ENCODE data around the gene MYPOP.
A peak's percentile ranks its signal among the peaks of the same experiment; 100 is the strongest.

MYPOP gene, protein sequence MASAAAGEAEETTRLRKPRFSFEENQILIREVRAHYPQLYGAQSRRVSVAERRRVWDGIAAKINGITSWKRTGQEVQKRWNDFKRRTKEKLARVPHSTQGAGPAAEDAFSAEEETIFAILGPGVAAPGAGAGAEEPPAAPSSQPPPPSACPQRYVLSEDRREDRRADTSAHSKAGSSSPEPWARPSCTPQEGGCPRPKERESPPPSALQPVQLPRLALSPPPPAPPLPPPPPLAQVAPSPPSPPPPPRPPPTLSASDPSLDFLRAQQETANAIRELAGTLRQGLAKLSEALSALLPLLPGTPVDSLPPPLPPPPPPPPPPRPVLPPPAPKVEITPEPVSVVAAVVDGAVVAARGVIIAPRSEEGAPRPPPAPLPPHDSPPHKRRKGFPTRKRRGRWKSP

GRCh38 chr19:45901912-45902650 lies at the start of gene MYPOP:
TSS of gene MYPOP (minus strand) at chr19:45902613. CDS start at chr19:45901773, 840 bp downstream.
- Histone ChIP-seq H3K4me2 (ENCODE audit: low read length) (peak within 1 kb of the TSS; percentile 98), H4K20me1 (ENCODE audit: insufficient read depth, low read length) (no peaks in the 10 kb centered on the region), H3K79me2 (ENCODE audit: low read length) (peaks cover 14% of the 10 kb centered on the region), H3K36me3 (replicated peaks; ENCODE audit: low read depth, low read length) (peaks cover 26% of the 10 kb centered on the region), H3K4me1 (ENCODE audit: low read length) (peaks cover 11% of the 10 kb centered on the region), H3K9ac (ENCODE audit: low read length) (peak within 1 kb of the TSS; percentile 90), H2AFZ (ENCODE audit: low read depth, low read length) (peak within 1 kb of the TSS; percentile 55), H3K27ac (ENCODE audit: low read length) (peak within 1 kb of the TSS; percentile 61), H3K27me3 (ENCODE audit: low read depth, low read length) (no peaks in the 10 kb centered on the region), H3K9me3 (ENCODE audit: insufficient read depth, low read length) (no peaks in the 10 kb centered on the region), H3K4me3 (ENCODE audit: low read length) (peak within 1 kb of the TSS; percentile 90)
- TF ChIP-seq CTCF (IDR thresholded peaks at IDR 0.05; ENCODE audit: low read depth, low read length) (no peak; the same call in 1 of the 2 replicates), EZH2phosphoT487 (IDR thresholded peaks at IDR 0.05; ENCODE audit: low read depth) (no peak)

GRCh38 chr19:45947926-45948325 lies 45.5 kb upstream of the MYPOP start:
- H3K4me2 ChIP-seq (ENCODE audit: low read length), result no peak overlapping the region

GRCh38 chr19:45940515-45940805 lies 38.0 kb upstream of the MYPOP start:
- Histone ChIP-seq H3K4me3 (ENCODE audit: low read length) (no peak overlapping the region), H3K36me3 (replicated peaks; ENCODE audit: low read depth, low read length) (no peaks in the 10 kb centered on the region), H2AFZ (ENCODE audit: low read depth, low read length) (no peak overlapping the region), H4K20me1 (ENCODE audit: insufficient read depth, low read length) (no peaks in the 10 kb centered on the region), H3K4me2 (ENCODE audit: low read length) (no peak overlapping the region), H3K79me2 (ENCODE audit: low read length) (no peaks in the 10 kb centered on the region), H3K9ac (ENCODE audit: low read length) (no peak overlapping the region), H3K27me3 (ENCODE audit: low read depth, low read length) (peaks cover 20% of the 10 kb centered on the region), H3K4me1 (ENCODE audit: low read length) (no peaks in the 10 kb centered on the region), H3K9me3 (ENCODE audit: insufficient read depth, low read length) (no peaks in the 10 kb centered on the region), H3K27ac (ENCODE audit: low read length) (no peak overlapping the region)
- TF ChIP-seq EZH2phosphoT487 (IDR thresholded peaks at IDR 0.05; ENCODE audit: low read depth), result no peak

More at GRCh38 chr19:45947926-45948325, 45.5 kb upstream of the MYPOP start:
- Histone ChIP-seq H3K36me3 (replicated peaks; ENCODE audit: low read depth, low read length) (no peaks in the 10 kb centered on the region), H3K4me1 (ENCODE audit: low read length) (no peaks in the 10 kb centered on the region), H3K27me3 (ENCODE audit: low read depth, low read length) (peaks cover 7% of the 10 kb centered on the region; the same call in 1 of the 2 replicates), H3K9me3 (ENCODE audit: insufficient read depth, low read length) (no peaks in the 10 kb centered on the region), H3K4me3 (ENCODE audit: low read length) (no peak overlapping the region), H4K20me1 (ENCODE audit: insufficient read depth, low read length) (no peaks in the 10 kb centered on the region), H2AFZ (ENCODE audit: low read depth, low read length) (no peak overlapping the region), H3K9ac (ENCODE audit: low read length) (no peak overlapping the region), H3K79me2 (ENCODE audit: low read length) (no peaks in the 10 kb centered on the region), H3K27ac (ENCODE audit: low read length) (no peak overlapping the region)
- TF ChIP-seq CTCF (IDR thresholded peaks at IDR 0.05; ENCODE audit: low read depth, low read length) (no peak), EZH2phosphoT487 (IDR thresholded peaks at IDR 0.05; ENCODE audit: low read depth) (no peak)

- Histone ChIP-seq H2AFZ (ENCODE audit: low read depth, low read length) (no peak overlapping the region), H3K4me3 (ENCODE audit: low read length) (no peak overlapping the region), H3K79me2 (ENCODE audit: low read length) (no peaks in the 10 kb centered on the region), H3K9me3 (ENCODE audit: insufficient read depth, low read length) (no peaks in the 10 kb centered on the region), H3K36me3 (replicated peaks; ENCODE audit: low read depth, low read length) (no peaks in the 10 kb centered on the region), H3K4me1 (ENCODE audit: low read length) (no peaks in the 10 kb centered on the region), H3K27ac (ENCODE audit: low read length) (no peak overlapping the region), H3K4me2 (ENCODE audit: low read length) (no peak overlapping the region), H4K20me1 (ENCODE audit: insufficient read depth, low read length) (no peaks in the 10 kb centered on the region), H3K27me3 (ENCODE audit: low read depth, low read length) (peaks cover 23% of the 10 kb centered on the region), H3K9ac (ENCODE audit: low read length) (no peak overlapping the region)
- TF ChIP-seq EZH2phosphoT487 (IDR thresholded peaks at IDR 0.05; ENCODE audit: low read depth), result no peak
- TF ChIP-seq CTCF (IDR thresholded peaks at IDR 0.05; ENCODE audit: low read depth, low read length), result no peak
Observed at GRCh38 chr19:45939792-45940514, 37.5 kb upstream of the MYPOP start.

Measured in OCI-LY3 (cell line).